Measurements from ENCODE around the gene VPS39. TPM values are rescaled to one million over a fixed set of nuclear protein-coding genes. Genes with fewer than 3 reads are reported as not detected.

VPS39 gene
- total RNA-seq, 1 experiment from 2014 or later = 28.5 TPM

GRCh38 chr15:42139596-42139995, 68.5 kb downstream of the VPS39 start:
- Histone ChIP-seq H2AFZ (ENCODE audit: low read length) (no peak overlapping the region), H3K9ac (ENCODE audit: low read length) (no peak overlapping the region), H3K27me3 (ENCODE audit: low read length) (no peaks in the 10 kb centered on the region), H3K9me3 (ENCODE audit: low read length) (no peaks in the 10 kb centered on the region), H3K4me2 (ENCODE audit: low read length) (no peak overlapping the region), H3F3A (ENCODE audit: low read length, unreplicated experiment) (no peaks in the 10 kb centered on the region), H3K4me3 (ENCODE audit: low read length) (no peak overlapping the region), H3K36me3 (ENCODE audit: low read depth, low read length) (no peaks in the 10 kb centered on the region), H3K79me2 (ENCODE audit: low read length) (no peaks in the 10 kb centered on the region), H3K9me2 (replicated peaks; ENCODE audit: low read length) (no peaks in the 10 kb centered on the region), H4K20me1 (ENCODE audit: low read length) (no peaks in the 10 kb centered on the region), H3K27ac (ENCODE audit: low read length) (no peak overlapping the region), H3K4me1 (ENCODE audit: insufficient read depth, low read length) (peaks cover 11% of the 10 kb centered on the region)
- POLR2A ChIA-PET (ENCODE audit: unreplicated experiment) = no interaction called here
- BruUV-seq (replicated peaks) = no TSS peak
- DNase-seq = no peak
- TF ChIP-seq CTCF (conservative IDR thresholded peaks at IDR 0.05; ENCODE audit: low read depth, low read length) = no peak
- no peak for TF ChIP-seq EZH2phosphoT487 (IDR thresholded peaks at IDR 0.05; ENCODE audit: borderline replicate concordance, low read length)
- no peak for TF ChIP-seq EZH2 (IDR thresholded peaks at IDR 0.05; ENCODE audit: low read length, unreplicated experiment)
- intact Hi-C loops (cut with micrococcal nuclease) = no loop called here
- no peak for ATAC-seq
- CTCF ChIA-PET = interaction anchor here (0.9 kb wide), 1 partner anchor 150 kb away, joined by 3 read pairs; no protein-coding TSS in a partner anchor

DNA sequence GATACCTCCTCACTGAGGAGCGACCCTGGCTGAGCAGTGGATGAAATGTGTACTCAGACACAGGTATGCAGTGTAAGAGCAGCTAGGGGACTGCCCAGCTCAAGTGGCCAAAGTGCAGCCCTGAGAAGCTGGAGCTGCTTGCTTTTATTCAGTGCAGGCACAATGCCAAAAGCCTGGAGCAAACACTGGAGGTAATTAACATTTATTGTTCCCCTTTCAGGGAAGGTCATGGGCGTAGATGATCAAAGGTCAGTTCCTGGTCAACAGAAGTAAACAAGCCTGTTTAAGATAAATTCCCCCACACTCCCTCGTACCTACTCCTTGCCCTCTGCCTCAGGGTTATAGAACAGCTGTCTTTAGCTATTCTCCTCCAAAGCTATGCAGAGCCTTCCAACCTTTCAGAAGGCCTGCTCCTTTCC, 69.1 kb downstream of the VPS39 start:
- no peak overlapping the region for H3K27ac ChIP-seq (ENCODE audit: low read length)
- no peak for ATAC-seq
- no peaks in the 10 kb centered on the region for H3K9me2 ChIP-seq (replicated peaks; ENCODE audit: low read length)
- H3K27me3 ChIP-seq (ENCODE audit: low read length) = no peaks in the 10 kb centered on the region
- no peak overlapping the region for H3K9ac ChIP-seq (ENCODE audit: low read length)
- no peak overlapping the region for H3K4me3 ChIP-seq (ENCODE audit: low read length)
- H3K79me2 ChIP-seq (ENCODE audit: low read length) = no peaks in the 10 kb centered on the region
- no peaks in the 10 kb centered on the region for H3K9me3 ChIP-seq (ENCODE audit: low read length)
- no peaks in the 10 kb centered on the region for H3F3A ChIP-seq (ENCODE audit: low read length, unreplicated experiment)
- BruUV-seq (replicated peaks) = no TSS peak
- intact Hi-C loops (cut with micrococcal nuclease) = no loop called here
- TF ChIP-seq EZH2 (IDR thresholded peaks at IDR 0.05; ENCODE audit: low read length, unreplicated experiment) = no peak
- no peak for TF ChIP-seq EZH2phosphoT487 (IDR thresholded peaks at IDR 0.05; ENCODE audit: borderline replicate concordance, low read length)
- no peak for TF ChIP-seq CTCF (conservative IDR thresholded peaks at IDR 0.05; ENCODE audit: low read depth, low read length)
- no peak overlapping the region for H3K4me2 ChIP-seq (ENCODE audit: low read length)
- POLR2A ChIA-PET (ENCODE audit: unreplicated experiment) = no interaction called here
- no peak overlapping the region for H2AFZ ChIP-seq (ENCODE audit: low read length)
- no peak for DNase-seq
- H3K36me3 ChIP-seq (ENCODE audit: low read depth, low read length) = no peaks in the 10 kb centered on the region
- H4K20me1 ChIP-seq (ENCODE audit: low read length) = no peaks in the 10 kb centered on the region
- H3K4me1 ChIP-seq (ENCODE audit: insufficient read depth, low read length) = peaks cover 17% of the 10 kb centered on the region
- CTCF ChIA-PET = interaction anchor here (0.9 kb wide), 2 partner anchors 54 to 149 kb away, joined by 3 to 4 read pairs; no protein-coding TSS in a partner anchor

DNA sequence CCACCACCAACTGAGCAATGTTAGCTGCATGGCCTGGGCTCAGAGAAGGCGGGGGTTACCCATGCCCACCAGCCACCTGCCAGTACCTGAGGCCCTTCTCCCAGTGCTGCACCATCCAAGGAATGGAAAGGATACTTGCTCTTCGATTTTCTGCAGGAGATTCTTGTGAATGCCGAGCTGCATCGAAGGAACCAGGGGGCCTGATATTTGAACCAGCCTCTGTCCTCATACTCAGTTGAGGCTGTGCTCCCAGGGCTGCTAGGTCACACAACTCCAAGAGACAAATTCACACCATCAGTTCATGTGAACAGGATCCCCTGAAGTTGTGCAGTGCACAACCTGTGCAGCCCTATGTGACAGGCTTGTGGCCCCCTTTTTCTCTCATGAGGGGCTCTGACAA, 69.7 kb downstream of the VPS39 start:
- Histone ChIP-seq H3K27me3 (ENCODE audit: low read length) (no peaks in the 10 kb centered on the region), H3K4me1 (ENCODE audit: insufficient read depth, low read length) (peaks cover 17% of the 10 kb centered on the region), H3K9ac (ENCODE audit: low read length) (no peak overlapping the region), H3K36me3 (ENCODE audit: low read depth, low read length) (no peaks in the 10 kb centered on the region), H3K4me2 (ENCODE audit: low read length) (no peak overlapping the region), H4K20me1 (ENCODE audit: low read length) (no peaks in the 10 kb centered on the region), H3K79me2 (ENCODE audit: low read length) (no peaks in the 10 kb centered on the region), H2AFZ (ENCODE audit: low read length) (no peak overlapping the region), H3F3A (ENCODE audit: low read length, unreplicated experiment) (no peaks in the 10 kb centered on the region), H3K4me3 (ENCODE audit: low read length) (no peak overlapping the region), H3K9me2 (replicated peaks; ENCODE audit: low read length) (no peaks in the 10 kb centered on the region), H3K9me3 (ENCODE audit: low read length) (no peaks in the 10 kb centered on the region), H3K27ac (ENCODE audit: low read length) (no peak overlapping the region)
- intact Hi-C loops (cut with micrococcal nuclease) = no loop called here
- ChIA-PET CTCF (interaction anchor here (0.9 kb wide), 1 partner anchor 54 kb away, joined by 4 read pairs; no protein-coding TSS in a partner anchor), POLR2A (ENCODE audit: unreplicated experiment) (no interaction called here)
- TF ChIP-seq CTCF (conservative IDR thresholded peaks at IDR 0.05; ENCODE audit: low read depth, low read length) = no peak
- TF ChIP-seq EZH2 (IDR thresholded peaks at IDR 0.05; ENCODE audit: low read length, unreplicated experiment) = no peak
- TF ChIP-seq EZH2phosphoT487 (IDR thresholded peaks at IDR 0.05; ENCODE audit: borderline replicate concordance, low read length) = no peak
- ATAC-seq = no peak
- no peak for DNase-seq
- BruUV-seq (replicated peaks) = no TSS peak

Data from PC-3 (cell line).